ENCODE measurements around the gene PDE4D. TPM values are rescaled to one million over a fixed set of nuclear protein-coding genes. Genes with fewer than 3 reads are reported as not detected.

Gene PDE4D
- total and polyA plus RNA-seq, 2 donors (not counting 3 experiments of a cell fraction or from before 2014, with no cell fraction given): 34.5 to 51.2 TPM

DNA sequence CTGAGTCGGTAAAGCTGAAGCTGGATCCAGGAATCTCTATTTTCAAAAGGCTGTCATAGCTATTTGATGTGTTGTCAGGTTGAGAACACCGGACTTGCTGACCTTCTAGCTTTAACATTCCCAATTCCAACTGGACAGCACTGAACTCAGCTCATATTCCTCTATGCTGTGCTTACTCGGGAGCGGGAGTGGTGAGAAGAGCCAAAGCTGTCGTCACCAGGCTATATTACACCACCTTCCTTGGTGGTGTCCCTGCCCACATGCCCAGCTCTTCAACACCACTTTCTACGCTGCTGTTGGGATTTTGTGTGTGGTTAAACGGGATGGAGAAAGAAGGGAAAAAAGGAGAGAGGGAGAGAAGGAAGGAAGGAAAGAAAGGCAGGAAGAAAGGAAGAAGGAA lies 657.1 kb downstream of the PDE4D start:
- ChIA-PET CTCF (interaction anchor here (0.9 to 2.6 kb wide), 12 partner anchors 9 to 145 kb away, joined by 3 to 20 read pairs (median 4); no protein-coding TSS in a partner anchor), POLR2A (interaction anchor here (0.7 kb wide), 1 partner anchor 143 kb away, joined by 3 read pairs; no protein-coding TSS in a partner anchor)
- H2AFZ ChIP-seq (ENCODE audit: low read depth, low read length): no peak overlapping the region
- intact Hi-C loops (cut with micrococcal nuclease) (loop anchor here (2.0 to 5.0 kb wide), 2 partner anchors 41 to 52 kb away; no protein-coding TSS in a partner anchor), dilution Hi-C loops (cut with MboI; ENCODE audit: extremely low pct_ligation_motif_present, low sequenced_read_pairs) (no loop called here)
- no peaks in the 10 kb centered on the region for H3K9me3 ChIP-seq (replicated peaks; ENCODE audit: control insufficient read depth, insufficient read depth, low read length)
- DNase-seq (ENCODE audit: low read depth, low spot score) (no peak), FAIRE-seq (no peak)
- peak overlapping the region; percentile 41 for H3K9ac ChIP-seq (replicated peaks; ENCODE audit: extremely low read depth, insufficient read depth, low read length)
- H3K4me3 ChIP-seq (replicated peaks in 1 of 3; ENCODE audit: insufficient read depth in 1 of 3, low read depth in 1 of 3, low read length in 3 of 3): no peak overlapping the region
- no peaks in the 10 kb centered on the region for H3K36me3 ChIP-seq (ENCODE audit: control insufficient read depth in 2 of 2, extremely low read depth in 1 of 2, insufficient read depth in 2 of 2, low read length in 2 of 2)
- peak overlapping the region; percentile 50 for H3K27ac ChIP-seq (ENCODE audit: insufficient read depth, low read depth, low read length)
- no peak for TF ChIP-seq EZH2 (IDR thresholded peaks at IDR 0.05; ENCODE audit: borderline replicate concordance, low read depth, low read length, severe bottlenecking)
- TF ChIP-seq, protein P1, sequence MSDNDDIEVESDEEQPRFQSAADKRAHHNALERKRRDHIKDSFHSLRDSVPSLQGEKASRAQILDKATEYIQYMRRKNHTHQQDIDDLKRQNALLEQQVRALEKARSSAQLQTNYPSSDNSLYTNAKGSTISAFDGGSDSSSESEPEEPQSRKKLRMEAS (IDR thresholded peaks at IDR 0.05; ENCODE audit: insufficient read depth, insufficient read length): no peak
- TF ChIP-seq, protein P2, sequence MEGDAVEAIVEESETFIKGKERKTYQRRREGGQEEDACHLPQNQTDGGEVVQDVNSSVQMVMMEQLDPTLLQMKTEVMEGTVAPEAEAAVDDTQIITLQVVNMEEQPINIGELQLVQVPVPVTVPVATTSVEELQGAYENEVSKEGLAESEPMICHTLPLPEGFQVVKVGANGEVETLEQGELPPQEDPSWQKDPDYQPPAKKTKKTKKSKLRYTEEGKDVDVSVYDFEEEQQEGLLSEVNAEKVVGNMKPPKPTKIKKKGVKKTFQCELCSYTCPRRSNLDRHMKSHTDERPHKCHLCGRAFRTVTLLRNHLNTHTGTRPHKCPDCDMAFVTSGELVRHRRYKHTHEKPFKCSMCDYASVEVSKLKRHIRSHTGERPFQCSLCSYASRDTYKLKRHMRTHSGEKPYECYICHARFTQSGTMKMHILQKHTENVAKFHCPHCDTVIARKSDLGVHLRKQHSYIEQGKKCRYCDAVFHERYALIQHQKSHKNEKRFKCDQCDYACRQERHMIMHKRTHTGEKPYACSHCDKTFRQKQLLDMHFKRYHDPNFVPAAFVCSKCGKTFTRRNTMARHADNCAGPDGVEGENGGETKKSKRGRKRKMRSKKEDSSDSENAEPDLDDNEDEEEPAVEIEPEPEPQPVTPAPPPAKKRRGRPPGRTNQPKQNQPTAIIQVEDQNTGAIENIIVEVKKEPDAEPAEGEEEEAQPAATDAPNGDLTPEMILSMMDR (IDR thresholded peaks at IDR 0.05; ENCODE audit: extremely low read depth in 1 of 2, insufficient read depth in 1 of 2, low read depth in 1 of 2, low read length in 2 of 2): no peak
- TF ChIP-seq JUN (IDR thresholded peaks at IDR 0.05; ENCODE audit: borderline replicate concordance, insufficient read depth, insufficient read length, low read depth): no peak
- TF ChIP-seq POLR2AphosphoS5 (IDR thresholded peaks at IDR 0.05; ENCODE audit: insufficient read depth, low read depth, low read length): no peak
- no peak for TF ChIP-seq MYC (IDR thresholded peaks at IDR 0.05; ENCODE audit: low read depth, low read length)
- no peak for TF ChIP-seq FOS (IDR thresholded peaks at IDR 0.05; ENCODE audit: borderline replicate concordance, insufficient read depth, low read length)
- no peak for TF ChIP-seq POLR2A (IDR thresholded peaks at IDR 0.05; ENCODE audit: low read depth, low read length)
- no peak for TF ChIP-seq GATA2 (IDR thresholded peaks at IDR 0.05; ENCODE audit: insufficient read depth, insufficient read length, low read depth, low read length)
- no peaks in the 10 kb centered on the region for H3K27me3 ChIP-seq (ENCODE audit: control insufficient read depth in 2 of 2, insufficient read depth in 2 of 2, low read length in 2 of 2)
- no peaks in the 10 kb centered on the region for H4K20me1 ChIP-seq (replicated peaks; ENCODE audit: control insufficient read depth, extremely low read depth, insufficient read depth, low read length)
- H3K4me2 ChIP-seq (ENCODE audit: insufficient read depth, low read length): peak overlapping the region; percentile 57
- BruUV-seq (replicated peaks): TSS peak; percentile 56
- no peaks in the 10 kb centered on the region for H3K79me2 ChIP-seq (ENCODE audit: control insufficient read depth, insufficient read depth, low read length)
- H3K9me1 ChIP-seq (replicated peaks; ENCODE audit: control insufficient read depth, extremely low read depth, insufficient read depth, low read length): no peaks in the 10 kb centered on the region
- peaks cover 25% of the 10 kb centered on the region for H3K4me1 ChIP-seq (ENCODE audit: control insufficient read depth, extremely low read depth, insufficient read depth, low read length)

Data from endothelial cell of umbilical vein (primary cell).